Glutamatergic neuron (in vitro differentiated cells): Measurements from ENCODE around the gene ZNHIT1. TPM values are rescaled to one million over a fixed set of nuclear protein-coding genes. Genes with fewer than 3 reads are reported as not detected.
"Not testable (repeated sequence)": the region's sequence is repeated elsewhere in the genome, so short reads cannot be mapped to it uniquely, and the experiment has no call there.

Experiments used
- DNase-seq: peaks from one replicate; pipeline ENCODE4 v3.0.0; 2022
- H3K27ac Mint-ChIP-seq: one replicate; pipeline ENCODE4 v1.8.0; 2020; ENCODE audit warnings: mild to moderate bottlenecking, mixed read lengths, inconsistent platforms; ENCODE audit not compliant: unreplicated experiment
- H3K27me3 Mint-ChIP-seq: one replicate; pipeline ENCODE4 v1.8.0; 2020; ENCODE audit warnings: mild to moderate bottlenecking, moderate library complexity, mixed read lengths, inconsistent platforms; ENCODE audit not compliant: unreplicated experiment
- H3K36me3 Mint-ChIP-seq: one replicate; pipeline ENCODE4 v1.8.0; 2020; ENCODE audit warnings: mild to moderate bottlenecking, mixed read lengths, inconsistent platforms; ENCODE audit not compliant: unreplicated experiment
- H3K4me1 Mint-ChIP-seq: one replicate; pipeline ENCODE4 v1.8.0; 2020; ENCODE audit warnings: mild to moderate bottlenecking, low read depth, mixed read lengths, inconsistent platforms; ENCODE audit not compliant: unreplicated experiment
- H3K4me3 Mint-ChIP-seq: one replicate; pipeline ENCODE4 v1.8.0; 2020; ENCODE audit warnings: mild to moderate bottlenecking, mixed read lengths, inconsistent platforms; ENCODE audit not compliant: unreplicated experiment
- H3K9me3 Mint-ChIP-seq: one replicate; pipeline ENCODE4 v1.8.0; 2020; ENCODE audit warnings: mild to moderate bottlenecking, moderate library complexity, mixed read lengths, inconsistent platforms; ENCODE audit not compliant: unreplicated experiment
- CTCF ChIP-seq: fragments of 200-600 bp; sonication (generic); IDR thresholded peaks from one replicate; pipeline ENCODE4 v1.5.0; 2021; ENCODE audit not compliant: partially characterized antibody, unreplicated experiment
- total RNA-seq: library from RNA; stranded (reverse); fragmentation: NEBNext Ultra II Directional; extraction: Animal tissue kit (Norgen Biotek cat#: 25700); gene quantifications from one replicate; pipeline ENCODE4 v1.2.1, GENCODE V29; 2021; ENCODE audit not compliant: unreplicated experiment

The ZNHIT1 gene
- total RNA-seq, 1 donor from 2014 or later, result 60.8 TPM

GRCh38 chr7:101245147-101245668 is 27.2 kb downstream of the ZNHIT1 start:
- Mint-ChIP-seq H3K9me3 (peaks cover 5% of the 10 kb centered on the region), H3K36me3 (no peaks in the 10 kb centered on the region), H3K4me1 (peaks cover 6% of the 10 kb centered on the region), H3K27me3 (peaks cover 5% of the 10 kb centered on the region), H3K27ac (peak overlapping the region; percentile 59), H3K4me3 (peak overlapping the region; percentile 98)
- no peak for DNase-seq
- TF ChIP-seq CTCF, result no peak

DNA sequence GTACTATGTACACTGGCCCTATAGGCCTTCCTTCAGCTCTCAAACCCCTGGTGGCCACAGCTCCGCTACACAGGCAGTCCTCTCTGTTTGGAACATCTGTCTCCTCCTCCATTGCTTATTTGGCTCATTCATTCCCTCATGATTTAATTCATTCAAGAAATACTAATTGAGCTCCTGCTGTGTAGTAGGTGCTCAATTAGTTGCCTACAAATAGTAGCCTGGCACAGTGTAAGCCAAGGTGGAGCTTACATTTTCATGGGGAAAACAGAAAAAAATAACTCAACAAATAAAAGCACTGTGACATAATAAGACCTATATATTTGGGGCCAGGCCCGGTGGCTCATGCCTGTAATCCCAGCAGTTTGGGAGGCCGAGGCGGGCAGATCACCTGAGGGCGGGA is 30.3 kb downstream of the ZNHIT1 start:
- Mint-ChIP-seq H3K27ac (no peak overlapping the region), H3K9me3 (peaks cover 5% of the 10 kb centered on the region), H3K27me3 (peaks cover 3% of the 10 kb centered on the region), H3K4me1 (peaks cover 11% of the 10 kb centered on the region), H3K4me3 (no peak overlapping the region), H3K36me3 (no peaks in the 10 kb centered on the region)
- DNase-seq, result no peak
- TF ChIP-seq CTCF, result no peak

- peaks cover 1% of the 10 kb centered on the region for H3K27me3 Mint-ChIP-seq
- no peak overlapping the region for H3K27ac Mint-ChIP-seq
- H3K4me3 Mint-ChIP-seq, result peak overlapping the region; percentile 2
- no peak for DNase-seq
- TF ChIP-seq CTCF, result no peak
- H3K4me1 Mint-ChIP-seq, result peaks cover 5% of the 10 kb centered on the region
- no peaks in the 10 kb centered on the region for H3K9me3 Mint-ChIP-seq
- no peaks in the 10 kb centered on the region for H3K36me3 Mint-ChIP-seq
These were observed 32.4 kb downstream of the ZNHIT1 start for GRCh38 chr7:101250324-101250723.

DNA sequence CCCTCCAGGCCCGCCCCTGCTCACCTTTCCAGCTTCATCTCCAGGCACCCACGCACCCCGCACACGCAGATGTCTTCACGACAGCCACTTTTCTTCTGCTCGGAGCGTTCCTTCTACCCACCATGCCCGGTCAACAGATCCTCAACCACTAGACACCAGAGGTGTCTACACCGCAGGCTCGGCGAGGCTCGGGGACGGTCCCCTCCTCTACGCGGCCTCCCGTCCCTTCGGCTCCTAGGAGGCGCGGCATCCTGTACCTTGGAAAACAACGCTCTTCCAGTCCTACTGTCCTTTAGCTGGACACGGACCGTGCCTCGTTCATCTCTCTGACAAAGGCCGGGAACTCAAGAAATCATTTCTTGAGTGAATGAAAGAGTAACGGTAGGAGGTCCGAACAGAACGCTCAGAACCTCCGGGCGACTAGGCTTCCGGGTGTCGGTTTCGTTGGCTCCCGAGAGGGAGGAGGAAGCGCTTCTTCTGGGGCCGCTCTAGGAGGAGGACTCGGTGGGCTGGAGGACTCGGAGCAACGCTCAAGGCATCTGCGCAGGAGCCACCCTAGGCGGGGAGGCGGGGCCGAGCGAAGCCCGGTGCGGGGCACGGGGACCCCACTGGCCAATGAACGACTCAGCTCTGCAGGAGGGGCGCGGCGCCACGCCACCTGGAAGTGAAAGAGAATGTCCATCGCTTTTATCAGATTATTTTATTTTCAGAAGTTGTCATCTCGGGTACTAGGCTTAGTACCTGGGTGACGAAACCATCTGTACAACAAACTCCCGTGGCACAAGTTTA is 34.1 kb downstream of the ZNHIT1 start:
- Mint-ChIP-seq H3K27ac (peak overlapping the region; percentile 88), H3K4me3 (peak overlapping the region; percentile 99), H3K9me3 (peaks cover 3% of the 10 kb centered on the region), H3K36me3 (no peaks in the 10 kb centered on the region), H3K27me3 (peaks cover 1% of the 10 kb centered on the region), H3K4me1 (peaks cover 5% of the 10 kb centered on the region)
- TF ChIP-seq CTCF, result no peak
- peak; percentile 99 for DNase-seq

GRCh38 chr7:101253199-101253598 is 35.2 kb downstream of the ZNHIT1 start:
- not testable (repeated sequence) for H3K36me3 Mint-ChIP-seq, DNase-seq, H3K27me3 Mint-ChIP-seq, H3K4me1 Mint-ChIP-seq, H3K4me3 Mint-ChIP-seq, H3K9me3 Mint-ChIP-seq, H3K27ac Mint-ChIP-seq
